ENCODE measurements around the gene P2RX7.
"Not testable (repeated sequence)": the region's sequence is repeated elsewhere in the genome, so short reads cannot be mapped to it uniquely, and the experiment has no call there.

The P2RX7 gene

DNA sequence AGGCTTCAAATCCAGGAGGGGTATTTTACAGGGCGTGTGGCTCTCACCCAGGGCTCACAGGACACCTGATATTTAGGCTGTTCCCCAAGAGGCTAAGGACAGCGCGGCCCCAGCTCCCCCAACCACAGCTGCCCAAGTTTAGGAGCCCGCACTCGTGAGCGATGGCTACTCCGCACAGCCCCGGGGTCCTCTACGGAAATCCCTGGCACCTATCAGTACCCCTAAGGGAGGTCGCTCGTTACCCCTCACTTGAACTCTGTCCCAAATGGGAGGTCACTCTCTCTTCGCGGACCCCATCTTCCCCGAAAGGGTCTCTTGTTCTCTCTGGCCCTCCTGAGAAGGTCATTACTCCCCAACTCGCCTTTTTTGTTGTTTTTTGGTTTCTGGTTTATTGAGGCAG lies 76.5 kb downstream of the P2RX7 start:
- DNase-seq (ENCODE audit: low read depth), result no peak

DNA sequence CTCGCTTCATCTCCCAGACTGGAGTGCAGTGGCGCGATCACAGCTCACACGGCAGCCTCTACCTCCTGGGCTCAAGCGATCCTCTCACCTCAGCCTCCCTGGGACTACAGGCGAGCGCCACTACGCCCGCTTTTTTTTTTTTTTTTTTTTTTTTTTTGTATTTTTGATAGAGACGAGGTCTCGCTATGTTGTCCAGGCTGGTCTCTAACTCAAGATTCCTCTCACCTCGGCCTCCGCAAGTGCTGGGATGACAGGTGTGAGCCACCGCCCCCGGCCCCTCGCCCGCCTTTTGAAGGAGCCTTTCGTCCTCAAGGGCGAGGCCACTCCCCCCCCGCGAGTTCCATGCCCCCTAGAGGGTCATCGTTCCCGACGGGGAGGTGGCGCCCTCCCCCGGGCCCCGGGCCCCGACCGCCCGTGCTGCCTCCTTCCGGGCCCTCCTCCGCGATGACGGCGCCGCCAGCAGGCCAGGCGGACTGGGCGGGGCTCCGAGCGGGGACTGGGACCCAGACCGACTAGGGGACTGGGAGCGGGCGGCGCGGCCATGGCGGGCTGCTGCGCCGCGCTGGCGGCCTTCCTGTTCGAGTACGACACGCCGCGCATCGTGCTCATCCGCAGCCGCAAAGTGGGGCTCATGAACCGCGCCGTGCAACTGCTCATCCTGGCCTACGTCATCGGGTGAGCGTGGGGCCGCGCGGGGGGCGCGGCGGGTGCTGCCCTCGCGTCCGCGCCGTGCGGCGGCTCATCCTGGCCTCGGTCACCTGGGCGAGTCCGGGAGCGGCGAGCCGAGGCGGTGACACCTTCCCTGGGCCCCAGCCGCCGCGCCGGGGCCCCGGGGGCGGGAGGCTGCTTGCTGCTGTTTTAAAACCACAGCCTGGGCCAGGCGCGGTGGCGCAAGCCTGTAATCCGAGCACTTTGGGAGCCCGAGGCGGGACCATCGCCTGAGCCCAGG lies 77.2 kb downstream of the P2RX7 start, which contains the start of gene P2RX4:
P2RX4 (plus strand) TSS at position 506 of the 949 bp plus-strand sequence; CDS start at position 542, 36 bp downstream.
- DNase-seq (ENCODE audit: low read depth), result no peak

DNA sequence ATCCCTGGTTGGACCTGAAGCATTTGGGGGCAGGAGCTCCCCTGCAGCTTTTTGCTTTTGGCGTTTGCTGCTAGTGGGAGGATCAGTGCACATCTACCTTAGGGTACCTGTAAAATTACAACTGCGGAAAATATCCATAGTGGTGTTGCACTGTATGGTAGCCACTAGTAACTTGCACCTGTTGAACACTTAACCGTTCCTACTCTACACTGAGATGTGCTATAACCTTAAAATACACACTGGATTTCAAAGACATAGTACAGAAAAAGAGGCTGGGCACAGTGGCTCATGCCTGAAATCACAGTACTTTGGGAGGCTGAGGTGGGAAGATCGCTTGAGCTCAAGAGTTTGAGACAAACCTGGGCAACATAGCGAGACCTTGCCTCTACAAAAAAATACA lies 80.2 kb downstream of the P2RX7 start:
- DNase-seq (ENCODE audit: low read depth), result no peak

DNA sequence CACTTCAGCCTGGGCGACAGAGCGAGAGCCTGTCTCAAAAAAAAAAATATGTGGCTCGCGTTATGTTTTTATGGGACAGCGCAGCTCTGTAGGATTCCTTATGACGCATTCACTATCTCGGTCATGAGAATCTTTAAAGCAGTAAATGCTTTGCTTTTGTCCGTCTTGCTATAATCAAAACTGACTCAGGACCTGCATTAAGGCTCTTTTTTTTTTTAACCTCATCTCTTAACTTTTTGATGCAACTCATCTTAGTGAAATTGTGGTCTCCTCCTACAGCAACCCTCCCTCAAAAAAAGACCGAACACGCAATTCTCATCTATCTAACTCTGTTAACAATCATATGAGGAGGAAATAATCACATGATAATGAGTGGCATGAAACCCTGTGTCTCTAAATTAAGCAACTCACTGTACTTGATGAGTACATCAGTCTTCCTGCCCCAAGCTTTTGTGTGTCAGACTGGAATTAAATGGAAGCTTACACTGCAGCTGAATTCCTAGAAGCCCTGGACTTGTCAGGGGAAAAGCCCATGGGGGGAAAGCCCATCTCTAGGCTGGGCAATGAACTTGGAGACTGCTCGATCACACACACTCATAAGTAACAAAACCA lies 81.6 kb downstream of the P2RX7 start:
- DNase-seq (ENCODE audit: low read depth), result no peak

DNA sequence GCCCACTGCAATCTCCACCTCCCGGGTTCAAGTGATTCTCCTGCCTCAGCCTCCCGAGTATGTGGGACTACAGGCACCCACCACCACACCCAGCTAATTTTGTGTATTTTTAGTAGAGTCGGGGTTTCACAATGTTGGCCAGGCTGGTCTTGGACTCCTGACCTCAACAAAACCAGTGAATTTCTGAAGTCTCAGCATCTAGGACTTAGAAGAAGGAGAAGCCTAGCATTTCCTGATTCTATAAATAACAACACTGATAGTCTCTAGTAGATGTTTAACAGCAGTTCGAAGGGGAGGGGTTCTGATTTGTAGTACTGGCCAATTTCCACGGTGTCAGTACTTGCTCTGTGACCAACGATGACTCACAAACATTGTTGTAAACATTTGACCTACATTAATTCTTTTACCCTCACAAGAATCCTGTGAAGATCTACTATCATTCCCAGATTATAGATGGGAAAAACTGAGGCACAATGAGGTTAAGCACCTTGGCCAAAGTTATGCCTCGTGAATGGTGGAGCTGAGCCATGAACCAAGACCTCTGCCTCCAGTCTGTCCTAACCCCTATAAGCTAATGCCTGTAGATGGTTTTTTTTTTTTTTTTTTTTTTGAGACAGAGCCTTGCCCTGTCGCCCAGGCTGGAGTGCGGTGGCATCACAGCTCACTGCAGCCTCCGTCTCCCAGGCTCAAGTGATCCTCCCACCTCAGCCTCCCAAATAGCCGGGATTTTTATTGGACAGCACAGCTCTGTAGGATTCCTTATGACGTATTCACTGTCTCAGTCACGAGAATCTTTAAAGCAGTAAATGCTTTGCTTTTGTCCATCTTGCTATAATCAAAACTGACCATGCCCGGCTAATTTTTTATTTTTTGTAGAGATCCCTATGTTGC lies 82.4 kb downstream of the P2RX7 start:
- DNase-seq (ENCODE audit: low read depth), result no peak

DNA sequence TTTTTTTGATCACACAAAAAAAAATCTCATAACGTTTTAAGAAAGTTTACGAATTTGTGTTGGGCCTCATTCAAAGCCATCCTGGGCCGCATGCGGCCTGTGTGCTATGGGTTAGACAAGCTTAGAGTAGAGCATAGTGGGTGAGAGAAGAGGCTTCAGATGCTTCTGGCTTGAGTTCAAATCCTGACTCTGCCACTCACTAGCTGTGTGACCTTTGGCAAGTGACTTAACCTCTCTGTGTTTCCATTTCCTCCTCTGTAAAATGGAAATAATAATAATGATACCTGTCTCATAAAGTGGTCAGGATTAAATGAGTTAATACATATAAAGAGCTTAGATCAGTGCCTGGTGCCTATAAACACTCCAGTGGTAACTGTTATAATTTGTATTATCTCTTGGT lies 83.4 kb downstream of the P2RX7 start:
- DNase-seq (ENCODE audit: low read depth), result no peak

DNA sequence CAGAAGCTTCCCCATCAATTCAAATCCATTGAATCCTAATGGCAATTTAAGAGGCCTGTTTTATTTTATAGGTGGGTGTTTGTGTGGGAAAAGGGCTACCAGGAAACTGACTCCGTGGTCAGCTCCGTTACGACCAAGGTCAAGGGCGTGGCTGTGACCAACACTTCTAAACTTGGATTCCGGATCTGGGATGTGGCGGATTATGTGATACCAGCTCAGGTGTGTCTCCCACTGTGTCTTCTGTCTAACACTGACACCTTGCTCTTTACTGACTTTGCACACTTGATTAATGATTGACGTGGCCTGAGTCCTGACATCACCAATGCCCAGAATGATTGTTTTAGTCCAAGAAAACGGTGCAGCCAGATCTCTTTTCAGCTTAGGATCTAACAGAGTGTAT lies 84.4 kb downstream of the P2RX7 start:
- DNase-seq (ENCODE audit: low read depth), result no peak

DNA sequence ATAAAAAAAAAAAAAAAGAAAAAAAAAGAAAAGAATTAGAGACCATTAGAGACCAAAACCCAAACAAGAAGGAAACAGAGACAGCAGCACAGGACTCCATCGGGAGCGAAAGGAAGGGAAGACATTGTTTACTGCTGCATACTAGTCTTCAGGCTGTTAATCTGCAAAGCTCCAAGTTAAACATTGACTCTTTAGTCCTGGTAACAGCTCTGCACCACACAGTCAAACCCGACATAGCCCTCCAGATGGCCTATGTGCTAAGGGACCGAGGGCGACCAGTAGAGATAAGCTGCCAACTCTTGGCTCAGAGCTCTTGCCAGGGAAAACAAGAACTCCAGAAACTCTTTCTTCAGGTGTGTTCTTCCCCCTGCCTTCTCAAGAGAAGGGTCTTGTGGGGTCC lies 85.1 kb downstream of the P2RX7 start:
- no peak for DNase-seq (ENCODE audit: low read depth)

DNA sequence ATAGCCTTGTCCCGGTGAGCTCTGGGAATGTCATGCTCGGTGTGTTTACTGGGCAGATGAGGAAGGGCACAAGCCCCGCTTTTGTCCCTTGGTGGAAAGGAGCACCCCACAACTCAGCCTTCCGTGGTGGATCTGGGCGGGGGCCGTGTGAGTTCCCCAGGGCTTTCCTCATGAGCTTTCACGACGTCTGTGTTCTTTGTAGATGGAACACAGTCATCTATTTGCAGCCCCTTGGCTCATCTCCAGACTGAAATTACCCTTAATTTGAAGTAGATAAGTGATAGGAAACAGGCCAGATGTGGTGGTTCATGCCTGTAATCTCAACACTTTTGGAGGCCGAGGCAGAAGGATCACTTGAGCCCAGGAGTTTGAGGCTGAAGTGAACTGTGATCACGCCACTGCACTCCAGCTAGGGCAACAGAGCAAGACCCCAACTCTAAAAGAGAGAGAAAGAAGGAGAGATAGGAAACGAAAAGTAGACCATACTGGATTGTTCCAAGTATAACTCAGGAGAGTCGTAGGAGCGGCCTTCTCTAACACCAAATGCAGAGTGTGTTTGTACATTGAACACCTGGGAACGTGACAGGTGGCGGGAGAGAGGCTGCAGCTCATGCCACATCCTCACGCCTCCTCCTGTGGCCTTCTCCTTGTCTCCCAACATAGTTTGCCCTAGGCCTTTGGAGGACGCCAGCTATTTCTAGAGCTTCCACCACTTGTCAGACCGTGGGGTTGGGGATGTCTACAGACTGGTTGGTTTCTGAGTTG lies 86.1 kb downstream of the P2RX7 start:
- DNase-seq (ENCODE audit: low read depth), result no peak

DNA sequence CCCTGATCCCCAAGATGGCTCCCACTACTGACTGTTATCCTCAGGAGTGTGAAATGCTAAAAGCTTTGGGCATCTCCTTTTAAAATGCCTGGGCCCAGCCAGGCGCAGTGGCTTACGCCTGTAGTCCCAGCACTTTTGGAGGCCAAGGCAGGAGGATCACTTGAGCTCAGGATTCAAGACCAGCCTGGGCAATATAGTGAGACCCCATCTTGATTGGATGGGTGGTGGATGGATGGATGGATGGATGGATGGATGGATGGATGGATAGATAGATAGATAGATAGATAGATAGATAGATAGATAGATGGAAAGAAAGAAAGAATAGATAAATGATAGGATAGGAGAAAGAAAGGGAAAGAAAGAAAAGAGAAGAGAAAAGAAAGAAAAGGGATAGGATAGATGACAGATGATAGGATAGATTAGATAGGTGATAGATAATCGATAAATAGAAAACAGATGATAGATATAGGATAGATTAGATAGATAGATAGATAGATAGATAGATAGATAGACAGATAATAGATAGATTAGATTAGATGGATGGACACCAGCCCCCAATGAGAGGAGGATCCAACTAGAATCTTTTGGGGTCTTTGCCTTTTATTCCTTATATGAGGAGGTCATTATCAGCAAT lies 86.8 kb downstream of the P2RX7 start:
- no peak for DNase-seq (ENCODE audit: low read depth)

DNA sequence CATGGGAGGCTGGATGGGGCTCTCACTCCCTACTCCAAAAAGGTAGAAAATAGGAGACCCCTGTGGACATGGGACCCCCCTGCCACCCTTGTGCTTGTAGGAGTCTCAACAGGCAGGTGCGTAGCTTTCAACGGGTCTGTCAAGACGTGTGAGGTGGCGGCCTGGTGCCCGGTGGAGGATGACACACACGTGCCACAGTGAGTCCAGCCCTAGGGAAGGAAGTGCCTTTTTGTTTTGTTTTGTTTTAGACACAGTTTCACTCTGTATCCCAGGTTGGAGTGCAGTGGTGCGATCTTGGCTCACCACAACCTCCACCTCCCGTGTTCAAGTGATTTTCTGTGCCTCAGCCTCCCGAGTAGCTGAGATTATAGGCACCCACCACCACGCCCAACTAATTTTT lies 90.2 kb downstream of the P2RX7 start:
- DNase-seq (ENCODE audit: low read depth), result no peak

DNA sequence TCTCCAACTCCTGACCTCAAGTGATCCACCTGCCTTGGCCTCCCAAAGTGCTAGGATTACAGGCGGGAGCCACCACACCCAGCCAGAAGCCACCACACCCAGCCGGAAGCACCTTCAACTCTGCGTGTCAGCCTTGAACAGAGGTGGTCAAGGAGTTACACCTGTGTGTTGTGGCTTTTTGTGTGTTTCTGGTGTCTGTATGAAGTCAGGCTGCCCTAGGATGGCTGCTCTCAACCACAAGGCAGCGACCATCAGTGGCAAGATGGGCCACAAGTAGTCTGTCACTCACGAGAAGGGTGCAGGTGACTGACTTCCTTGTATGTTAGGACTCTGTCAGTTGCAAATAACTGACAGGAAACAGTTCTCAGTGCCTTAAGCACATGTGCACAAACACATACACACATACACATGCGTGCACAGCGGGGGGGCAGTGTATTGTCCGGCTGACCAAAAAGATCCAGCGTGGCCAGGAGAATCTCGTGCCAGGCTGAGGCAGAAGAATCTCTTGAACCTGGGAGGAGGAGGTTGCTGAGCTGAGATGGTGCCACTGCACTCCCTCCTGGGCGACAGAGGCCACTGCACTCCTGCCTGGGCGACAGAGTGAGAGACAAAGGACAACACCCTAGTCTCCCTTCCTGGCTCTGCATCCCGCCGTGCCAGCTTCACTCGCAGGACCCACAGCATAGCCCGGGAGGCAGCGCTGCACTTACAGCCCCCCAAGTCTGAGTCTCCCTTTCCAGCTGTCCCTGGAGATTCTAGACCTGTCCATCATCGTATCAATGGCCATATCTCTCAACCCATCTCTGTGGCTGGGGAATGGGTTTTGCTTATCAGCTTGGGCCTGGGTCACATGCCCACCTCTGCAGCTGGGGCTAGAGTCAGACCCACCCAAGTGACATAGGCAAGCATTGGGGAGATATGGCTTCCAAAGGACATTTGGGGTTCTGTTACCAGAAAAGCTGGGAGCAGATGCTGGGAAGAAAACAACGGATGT lies 90.9 kb downstream of the P2RX7 start:
- DNase-seq (ENCODE audit: low read depth), result no peak

DNA sequence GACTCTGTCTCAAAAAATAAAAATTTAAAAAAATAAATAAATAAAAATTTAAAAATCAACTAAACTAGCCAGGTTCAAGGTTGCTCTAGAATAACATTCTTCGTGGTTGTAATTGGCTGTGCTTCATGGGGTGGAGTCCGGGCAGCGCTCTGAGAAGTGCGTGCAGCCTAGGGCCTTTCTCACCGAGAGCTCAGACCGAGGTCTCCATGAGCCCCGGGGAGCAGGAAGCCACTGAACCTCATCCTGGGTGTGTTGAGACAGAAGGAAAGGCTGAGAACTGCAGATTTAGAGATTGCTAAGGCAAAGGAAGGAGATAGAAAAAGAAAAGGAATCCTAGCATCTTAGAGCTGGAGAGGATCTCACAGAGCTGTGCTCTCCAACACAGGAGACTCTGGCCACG lies 91.9 kb downstream of the P2RX7 start:
- DNase-seq (ENCODE audit: low read depth), result no peak

DNA sequence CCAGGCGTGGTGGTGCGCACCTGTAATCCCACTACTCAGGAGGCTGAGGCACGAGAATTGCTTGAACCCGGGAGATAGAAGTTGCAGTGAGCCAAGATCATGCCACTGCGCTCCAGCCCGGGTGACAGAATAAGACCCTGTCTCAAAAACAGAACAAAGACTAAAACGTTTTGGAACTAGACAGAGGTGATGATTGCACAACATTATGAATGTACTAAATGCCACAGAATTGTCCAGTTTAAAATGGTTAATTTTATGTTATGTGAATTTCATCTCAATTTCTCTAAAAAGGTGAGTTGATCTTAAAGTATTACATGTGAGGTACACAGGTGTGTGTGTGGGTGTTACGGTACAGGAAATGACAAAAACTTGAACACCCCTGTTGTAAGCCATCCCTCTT lies 93.7 kb downstream of the P2RX7 start:
- DNase-seq (ENCODE audit: low read depth), result no peak

DNA sequence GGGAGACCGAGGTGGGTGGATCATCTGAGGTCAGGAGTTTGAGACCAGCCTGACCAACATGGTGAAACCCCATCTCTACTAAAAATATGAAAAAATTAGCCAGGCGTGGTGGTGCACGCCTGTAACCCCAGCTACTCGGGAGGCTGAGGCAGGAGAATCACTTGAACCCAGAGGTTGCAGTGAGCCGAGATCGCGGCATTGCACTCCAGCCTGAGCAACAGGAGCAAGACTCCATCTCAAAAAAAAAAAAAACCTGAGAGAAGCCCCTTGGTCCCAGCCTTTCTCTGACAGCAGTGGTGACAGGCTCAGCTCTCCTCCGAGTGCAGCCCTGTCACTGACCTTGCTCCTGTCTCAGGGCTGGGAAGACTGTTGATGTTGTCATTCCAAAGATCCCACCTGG lies 94.2 kb downstream of the P2RX7 start:
- not testable (repeated sequence) for DNase-seq (ENCODE audit: low read depth)

DNA sequence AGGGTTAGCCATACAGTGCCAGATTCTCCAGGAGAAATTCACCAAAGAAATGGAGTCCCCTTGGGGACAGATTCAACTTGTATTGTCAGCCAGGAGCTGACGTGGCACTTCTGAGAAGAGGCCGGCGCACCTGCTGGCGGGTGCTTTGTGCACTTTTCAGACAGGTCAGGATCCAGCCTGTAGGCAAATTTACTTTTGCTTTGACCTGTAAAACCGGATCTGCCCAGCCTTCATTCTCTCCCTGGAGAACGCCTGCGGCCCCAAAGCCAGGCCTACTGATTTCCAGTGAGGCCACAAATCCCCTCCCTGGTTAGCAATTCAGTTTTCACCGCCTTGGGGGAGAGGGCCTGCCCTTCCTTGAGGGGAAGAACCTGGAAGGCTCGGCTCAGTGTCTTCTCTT lies 94.6 kb downstream of the P2RX7 start:
- no peak for DNase-seq (ENCODE audit: low read depth)

DNA sequence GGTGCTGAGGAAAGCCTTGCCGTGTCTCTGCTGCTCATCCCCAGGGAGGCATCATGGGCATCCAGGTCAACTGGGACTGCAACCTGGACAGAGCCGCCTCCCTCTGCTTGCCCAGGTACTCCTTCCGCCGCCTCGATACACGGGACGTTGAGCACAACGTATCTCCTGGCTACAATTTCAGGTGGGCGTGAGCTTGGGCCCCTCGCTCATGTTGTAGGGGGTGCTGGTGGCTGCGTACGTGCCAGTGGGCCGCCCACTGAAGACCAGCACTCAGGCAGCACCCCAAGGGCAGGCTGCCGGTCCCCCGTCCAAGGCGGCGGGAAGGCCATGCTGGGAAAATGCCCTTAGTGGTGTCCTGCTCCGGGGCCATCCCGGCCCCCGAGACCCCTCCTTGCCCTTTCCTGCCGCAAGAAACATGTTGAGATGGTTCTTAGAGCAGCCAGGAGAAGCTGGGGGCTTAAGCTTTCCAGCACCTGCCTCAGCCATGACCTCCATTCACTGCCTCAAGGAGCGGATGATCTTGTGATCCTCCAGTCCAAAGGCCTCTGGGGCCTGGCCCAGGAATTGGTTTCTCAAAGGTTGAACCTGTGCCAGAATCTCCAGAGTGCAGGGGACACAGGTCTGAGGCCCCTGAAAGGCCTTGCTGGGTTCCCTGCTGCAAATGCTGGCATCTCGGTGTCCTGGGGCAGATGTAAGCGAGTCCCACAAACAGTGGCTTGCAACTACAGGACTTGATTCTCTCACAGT lies 96.4 kb downstream of the P2RX7 start:
- DNase-seq (ENCODE audit: low read depth), result no peak

DNA sequence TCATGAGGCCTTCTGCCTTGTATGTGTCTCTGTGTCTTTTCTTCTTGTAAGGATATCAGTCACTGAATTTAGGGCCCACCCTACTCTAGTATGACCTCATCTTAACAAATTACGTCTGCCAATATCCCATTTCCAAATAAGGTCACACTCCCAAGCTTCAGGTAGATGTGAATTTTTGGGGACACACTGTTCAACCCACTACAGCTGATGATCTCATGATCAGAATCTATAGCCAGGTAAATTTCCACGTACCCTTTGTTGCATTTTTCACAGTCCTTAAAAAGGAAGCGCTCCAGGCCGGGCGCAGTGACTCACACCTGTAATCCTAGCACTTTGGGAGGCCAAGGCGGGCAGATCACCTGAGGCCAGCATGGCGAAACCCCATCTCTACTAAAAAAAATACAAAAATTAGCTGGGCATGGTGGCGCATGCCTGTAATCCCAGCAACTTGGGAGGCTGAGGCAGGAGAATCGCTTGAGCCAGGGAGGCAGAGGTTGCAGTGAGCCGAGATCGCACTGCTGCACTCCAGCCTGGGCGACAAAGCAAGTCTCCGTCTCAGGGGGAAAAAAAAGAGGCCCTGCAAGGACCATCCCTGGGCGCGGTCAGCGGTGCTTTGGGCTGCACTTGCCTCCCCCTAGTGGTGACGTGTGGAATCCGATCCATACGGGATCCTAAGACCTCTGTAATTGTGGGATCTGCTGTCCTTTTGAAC lies 97.3 kb downstream of the P2RX7 start:
- peak; percentile 12 for DNase-seq (ENCODE audit: low read depth)

DNA sequence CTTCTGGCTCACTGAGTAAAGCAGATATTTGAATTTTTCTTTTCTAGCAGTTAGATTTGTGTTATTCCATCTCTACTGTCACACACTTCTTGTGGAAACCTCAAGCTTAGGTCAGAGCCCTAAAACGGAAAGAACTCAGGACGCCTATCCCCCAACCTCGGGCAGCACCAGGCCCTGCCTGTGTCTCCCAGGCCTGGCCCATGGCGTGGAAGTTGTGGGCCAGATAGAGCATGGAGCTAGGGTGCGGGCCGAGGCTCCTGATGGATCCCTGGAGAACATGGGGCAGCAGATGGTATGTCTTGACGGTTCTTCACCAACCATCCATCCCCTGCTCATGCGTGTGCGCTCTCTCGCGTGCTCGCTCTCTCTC lies 97.8 kb downstream of the P2RX7 start:
- DNase-seq (ENCODE audit: low read depth), result no peak

Measured in HS-27A (cell line).